Measurements from ENCODE around the gene FAM78A.

DNA sequence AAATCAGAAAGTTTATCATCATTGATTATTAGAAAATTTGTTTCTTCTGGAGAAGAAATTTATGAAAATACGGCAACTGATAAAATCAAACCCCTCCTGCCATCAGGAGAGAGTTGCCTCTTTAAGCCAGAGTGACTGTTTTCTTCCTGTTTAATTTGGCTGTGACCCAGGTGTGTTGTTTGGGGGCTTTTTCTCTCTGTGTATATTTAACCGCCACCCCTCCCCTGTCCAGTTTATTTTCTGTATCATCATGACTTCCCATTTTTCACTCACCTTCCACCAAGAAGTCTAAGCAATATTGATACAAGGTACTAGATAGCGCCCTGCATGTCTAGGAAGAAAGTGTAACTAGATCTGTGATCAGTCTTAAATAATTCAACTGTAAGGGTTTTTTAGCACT lies 50.1 kb downstream of the FAM78A start:
- TF ChIP-seq TAF1 (IDR thresholded peaks at IDR 0.05; ENCODE audit: low read depth): no peak
- TF ChIP-seq, protein P1, sequence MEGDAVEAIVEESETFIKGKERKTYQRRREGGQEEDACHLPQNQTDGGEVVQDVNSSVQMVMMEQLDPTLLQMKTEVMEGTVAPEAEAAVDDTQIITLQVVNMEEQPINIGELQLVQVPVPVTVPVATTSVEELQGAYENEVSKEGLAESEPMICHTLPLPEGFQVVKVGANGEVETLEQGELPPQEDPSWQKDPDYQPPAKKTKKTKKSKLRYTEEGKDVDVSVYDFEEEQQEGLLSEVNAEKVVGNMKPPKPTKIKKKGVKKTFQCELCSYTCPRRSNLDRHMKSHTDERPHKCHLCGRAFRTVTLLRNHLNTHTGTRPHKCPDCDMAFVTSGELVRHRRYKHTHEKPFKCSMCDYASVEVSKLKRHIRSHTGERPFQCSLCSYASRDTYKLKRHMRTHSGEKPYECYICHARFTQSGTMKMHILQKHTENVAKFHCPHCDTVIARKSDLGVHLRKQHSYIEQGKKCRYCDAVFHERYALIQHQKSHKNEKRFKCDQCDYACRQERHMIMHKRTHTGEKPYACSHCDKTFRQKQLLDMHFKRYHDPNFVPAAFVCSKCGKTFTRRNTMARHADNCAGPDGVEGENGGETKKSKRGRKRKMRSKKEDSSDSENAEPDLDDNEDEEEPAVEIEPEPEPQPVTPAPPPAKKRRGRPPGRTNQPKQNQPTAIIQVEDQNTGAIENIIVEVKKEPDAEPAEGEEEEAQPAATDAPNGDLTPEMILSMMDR (IDR thresholded peaks at IDR 0.05; ENCODE audit: poor library complexity, severe bottlenecking): no peak
- TF ChIP-seq EP300 (conservative IDR thresholded peaks at IDR 0.05; ENCODE audit: poor library complexity, severe bottlenecking): no peak
- no peak for TF ChIP-seq POLR2AphosphoS5 (IDR thresholded peaks at IDR 0.05)
- TF ChIP-seq EZH2 (IDR thresholded peaks at IDR 0.05; ENCODE audit: borderline replicate concordance, insufficient read depth, low read length, poor library complexity, severe bottlenecking): no peak
